Glutamatergic neuron (in vitro differentiated cells): ENCODE measurements around the gene HTR4. TPM values are rescaled to one million over a fixed set of nuclear protein-coding genes. Genes with fewer than 3 reads are reported as not detected.

Experiments
- DNase-seq: peaks from one replicate; pipeline ENCODE4 v3.0.0; 2022
- H3K27ac Mint-ChIP-seq: one replicate; pipeline ENCODE4 v1.8.0; 2020; ENCODE audit warnings: mild to moderate bottlenecking, mixed read lengths, inconsistent platforms; ENCODE audit not compliant: unreplicated experiment
- H3K27me3 Mint-ChIP-seq: one replicate; pipeline ENCODE4 v1.8.0; 2020; ENCODE audit warnings: mild to moderate bottlenecking, moderate library complexity, mixed read lengths, inconsistent platforms; ENCODE audit not compliant: unreplicated experiment
- H3K36me3 Mint-ChIP-seq: one replicate; pipeline ENCODE4 v1.8.0; 2020; ENCODE audit warnings: mild to moderate bottlenecking, mixed read lengths, inconsistent platforms; ENCODE audit not compliant: unreplicated experiment
- H3K4me1 Mint-ChIP-seq: one replicate; pipeline ENCODE4 v1.8.0; 2020; ENCODE audit warnings: mild to moderate bottlenecking, low read depth, mixed read lengths, inconsistent platforms; ENCODE audit not compliant: unreplicated experiment
- H3K4me3 Mint-ChIP-seq: one replicate; pipeline ENCODE4 v1.8.0; 2020; ENCODE audit warnings: mild to moderate bottlenecking, mixed read lengths, inconsistent platforms; ENCODE audit not compliant: unreplicated experiment
- H3K9me3 Mint-ChIP-seq: one replicate; pipeline ENCODE4 v1.8.0; 2020; ENCODE audit warnings: mild to moderate bottlenecking, moderate library complexity, mixed read lengths, inconsistent platforms; ENCODE audit not compliant: unreplicated experiment
- CTCF ChIP-seq: fragments of 200-600 bp; sonication (generic); IDR thresholded peaks from one replicate; pipeline ENCODE4 v1.5.0; 2021; ENCODE audit not compliant: partially characterized antibody, unreplicated experiment
- total RNA-seq: library from RNA; stranded (reverse); fragmentation: NEBNext Ultra II Directional; extraction: Animal tissue kit (Norgen Biotek cat#: 25700); gene quantifications from one replicate; pipeline ENCODE4 v1.2.1, GENCODE V29; 2021; ENCODE audit not compliant: unreplicated experiment

HTR4 gene
- total RNA-seq, 1 donor from 2014 or later: not detected

GRCh38 chr5:148620091-148620490 lies 34.2 kb downstream of the HTR4 start:
- Mint-ChIP-seq H3K9me3 (no peaks in the 10 kb centered on the region), H3K27ac (no peak overlapping the region), H3K4me1 (no peaks in the 10 kb centered on the region), H3K27me3 (peaks cover 3% of the 10 kb centered on the region), H3K4me3 (no peak overlapping the region), H3K36me3 (no peaks in the 10 kb centered on the region)
- DNase-seq: no peak
- no peak for TF ChIP-seq CTCF

GRCh38 chr5:148619484-148619883 lies 34.8 kb downstream of the HTR4 start:
- no peak for TF ChIP-seq CTCF
- peaks cover 1% of the 10 kb centered on the region for H3K27me3 Mint-ChIP-seq

GRCh38 chr5:148615644-148616275 lies 38.6 kb downstream of the HTR4 start:
- Mint-ChIP-seq H3K9me3 (no peaks in the 10 kb centered on the region), H3K36me3 (no peaks in the 10 kb centered on the region), H3K4me3 (no peak overlapping the region), H3K4me1 (no peaks in the 10 kb centered on the region), H3K27me3 (peaks cover 1% of the 10 kb centered on the region), H3K27ac (no peak overlapping the region)
- TF ChIP-seq CTCF: no peak
- no peak for DNase-seq

More at GRCh38 chr5:148619484-148619883, 34.8 kb downstream of the HTR4 start:
- Mint-ChIP-seq H3K4me3 (no peak overlapping the region), H3K4me1 (no peaks in the 10 kb centered on the region), H3K36me3 (no peaks in the 10 kb centered on the region), H3K9me3 (no peaks in the 10 kb centered on the region), H3K27ac (no peak overlapping the region)
- no peak for DNase-seq

GRCh38 chr5:148607406-148607805 lies 46.9 kb downstream of the HTR4 start:
- Mint-ChIP-seq H3K4me3 (no peak overlapping the region), H3K36me3 (no peaks in the 10 kb centered on the region), H3K9me3 (no peaks in the 10 kb centered on the region), H3K27me3 (no peaks in the 10 kb centered on the region), H3K4me1 (no peaks in the 10 kb centered on the region), H3K27ac (no peak overlapping the region)
- no peak for TF ChIP-seq CTCF
- DNase-seq: no peak

GRCh38 chr5:148606296-148606695 lies 48.0 kb downstream of the HTR4 start:
- no peak for DNase-seq
- Mint-ChIP-seq H3K4me1 (no peaks in the 10 kb centered on the region), H3K36me3 (no peaks in the 10 kb centered on the region), H3K27me3 (no peaks in the 10 kb centered on the region), H3K9me3 (no peaks in the 10 kb centered on the region), H3K4me3 (no peak overlapping the region), H3K27ac (no peak overlapping the region)
- no peak for TF ChIP-seq CTCF
